NCI-H345 treated with DMSO at 0.1 percent for 48 hours (cell line): Measurements from ENCODE around the gene ANKMY1.

Experiments used
- DNase-seq: peaks from one replicate; lab custom pipeline; 2025; ENCODE audit not compliant: unreplicated experiment; lab: John Stamatoyannopoulos, UW

ANKMY1 gene

GRCh38 chr2:240450532-240451107 is 107.2 kb downstream of the ANKMY1 start:
- DNase-seq: no peak

GRCh38 chr2:240449764-240450531 is 107.8 kb downstream of the ANKMY1 start:
- DNase-seq: peak; percentile 84

- DNase-seq: no peak
Measured at GRCh38 chr2:240448387-240449274, 109.2 kb downstream of the ANKMY1 start.

GRCh38 chr2:240447934-240448333 is 109.9 kb downstream of the ANKMY1 start:
- DNase-seq: no peak

- no peak for DNase-seq
Measured at GRCh38 chr2:240447331-240447730, 110.5 kb downstream of the ANKMY1 start.

- DNase-seq: no peak
Measured at GRCh38 chr2:240446664-240447175, 111.1 kb downstream of the ANKMY1 start.

- no peak for DNase-seq
Measured at GRCh38 chr2:240445961-240446663, 111.7 kb downstream of the ANKMY1 start.

GRCh38 chr2:240444464-240444863 is 113.3 kb downstream of the ANKMY1 start:
- DNase-seq: no peak

- no peak for DNase-seq
Measured at GRCh38 chr2:240443891-240444301, 113.9 kb downstream of the ANKMY1 start.

GRCh38 chr2:240442891-240443715 is 114.7 kb downstream of the ANKMY1 start:
- DNase-seq: no peak

GRCh38 chr2:240441993-240442411 is 115.8 kb downstream of the ANKMY1 start:
- DNase-seq: no peak

GRCh38 chr2:240441326-240441992 is 116.3 kb downstream of the ANKMY1 start:
- no peak for DNase-seq

GRCh38 chr2:240440704-240441320 is 117.0 kb downstream of the ANKMY1 start:
- no peak for DNase-seq

GRCh38 chr2:240440251-240440650 is 117.5 kb downstream of the ANKMY1 start:
- no peak for DNase-seq

GRCh38 chr2:240439698-240440151 is 118.1 kb downstream of the ANKMY1 start:
- no peak for DNase-seq

GRCh38 chr2:240438810-240439697 is 118.7 kb downstream of the ANKMY1 start:
- DNase-seq: no peak

GRCh38 chr2:240437861-240438809 is 119.7 kb downstream of the ANKMY1 start:
- peak; percentile 22 for DNase-seq
